ENCODE data around the gene COX8C.
"Not testable (repeated sequence)": the region's sequence is repeated elsewhere in the genome, so short reads cannot be mapped to it uniquely, and the experiment has no call there.

The COX8C gene

DNA sequence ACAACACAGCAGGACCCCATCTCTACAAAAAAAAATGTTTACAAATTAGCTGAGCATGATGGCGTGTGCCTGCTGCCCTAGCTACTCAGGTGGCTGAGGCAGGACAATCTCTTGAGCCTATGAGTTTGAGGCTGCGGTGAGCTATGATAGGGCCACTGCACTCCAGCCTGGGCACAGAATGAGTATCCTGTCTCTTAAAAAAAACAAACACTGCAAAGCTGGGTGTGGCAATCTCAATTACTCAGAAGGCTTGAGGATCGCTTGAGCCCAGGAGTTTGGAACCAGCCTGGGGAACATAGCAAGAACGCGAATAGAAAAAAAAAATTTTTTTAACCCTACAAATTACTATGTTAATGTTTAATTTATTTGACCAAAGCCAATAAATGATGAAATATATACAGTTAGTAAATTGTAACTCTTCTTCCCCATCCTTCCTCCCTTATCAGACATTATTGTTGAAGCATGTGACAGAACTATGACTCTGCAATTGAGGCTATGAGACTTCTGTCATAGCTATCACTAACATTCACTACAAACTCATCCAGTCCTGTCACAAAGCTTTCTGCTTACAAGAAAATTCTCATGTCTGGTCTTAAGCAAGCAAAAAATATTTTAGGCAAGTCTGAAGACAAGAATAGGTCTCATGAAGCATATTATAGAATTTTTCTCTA, 23.9 kb upstream of the COX8C start:
- no peak for DNase-seq

DNA sequence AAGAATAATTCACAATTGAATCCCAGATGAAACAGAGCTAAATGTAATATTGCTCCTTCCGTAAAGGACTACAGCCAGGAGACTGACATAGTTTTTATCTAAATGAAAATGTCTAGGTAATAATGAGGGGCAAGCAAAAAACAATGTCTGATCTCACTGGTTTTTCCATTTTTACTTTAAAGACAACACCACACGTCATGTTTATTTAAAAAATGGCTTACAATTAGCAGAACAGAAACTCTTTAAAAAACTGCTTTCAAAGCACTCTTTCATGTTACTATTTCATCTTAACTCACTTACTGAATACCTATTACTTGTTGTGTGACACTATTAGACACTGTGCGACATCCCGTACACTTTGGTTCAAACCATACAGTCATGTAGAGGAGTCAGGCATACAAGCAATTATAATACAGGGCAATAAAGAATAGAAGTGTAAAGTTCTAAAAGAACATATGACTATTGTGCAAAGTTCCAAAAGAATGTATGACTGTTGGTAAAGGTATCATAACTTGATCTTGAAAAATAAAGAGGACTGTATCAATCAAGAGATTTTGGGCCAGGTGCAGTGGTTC, 23.3 kb upstream of the COX8C start:
- no peak for DNase-seq

DNA sequence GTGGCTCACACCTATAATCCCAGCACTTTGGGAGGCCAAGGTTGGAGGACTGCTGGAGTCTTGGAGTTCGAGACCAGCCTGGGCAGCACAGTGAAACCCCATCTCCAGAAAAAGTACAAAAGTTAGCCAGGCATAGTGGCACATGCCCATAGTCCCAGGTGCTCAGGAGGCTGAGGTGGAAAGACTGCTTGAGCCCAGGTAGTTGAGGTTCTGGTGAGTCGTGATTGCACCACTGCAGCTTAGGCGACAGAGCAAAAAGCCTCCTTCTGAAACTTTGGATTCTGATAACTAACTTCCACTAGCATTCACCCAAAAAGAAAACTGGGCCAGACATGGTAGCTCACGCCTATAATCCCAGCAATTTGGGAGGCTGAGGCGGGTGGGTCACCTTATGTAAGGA, 20.8 kb upstream of the COX8C start:
- no peak for DNase-seq

DNA sequence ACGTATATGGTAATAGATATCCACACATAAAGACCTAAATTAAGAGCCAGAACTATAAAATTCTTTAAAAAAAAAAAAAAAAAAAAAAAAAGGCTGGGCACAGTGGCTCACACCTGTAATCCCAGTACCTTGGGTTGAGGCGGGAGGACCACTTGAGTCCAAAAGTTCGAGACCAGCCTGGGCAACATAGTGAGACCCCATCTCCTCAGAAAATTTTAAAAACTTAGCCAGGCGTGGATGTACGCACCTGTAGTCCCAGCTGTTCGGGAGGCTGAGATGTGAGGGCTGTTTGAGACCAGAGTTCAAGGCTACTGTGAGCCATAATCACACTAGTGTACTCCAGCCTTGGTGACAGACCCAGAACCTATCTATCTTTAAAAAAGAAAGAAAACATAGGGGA, 18.4 kb upstream of the COX8C start:
- DNase-seq, result no peak

GRCh38 chr14:93329965-93330608, 16.9 kb upstream of the COX8C start:
- no peak for DNase-seq

DNA sequence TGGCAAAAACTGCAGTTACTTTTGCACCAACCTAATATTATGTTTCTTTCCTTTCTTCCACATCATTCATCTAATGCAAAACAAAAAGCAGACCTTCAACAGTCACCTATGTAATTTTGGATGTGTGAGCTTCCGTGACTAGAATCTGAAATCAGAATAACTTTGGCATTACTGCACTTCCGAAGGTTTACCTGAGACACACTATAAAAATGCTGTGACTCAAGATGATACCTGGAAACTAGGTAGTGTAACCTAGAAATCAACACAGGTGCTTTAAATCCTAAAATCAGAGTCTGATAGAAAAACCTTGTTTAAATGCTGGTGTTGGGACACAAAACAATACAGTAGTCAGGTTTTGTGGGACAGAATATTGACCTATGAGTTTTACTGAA, 16.4 kb upstream of the COX8C start:
- DNase-seq, result no peak

DNA sequence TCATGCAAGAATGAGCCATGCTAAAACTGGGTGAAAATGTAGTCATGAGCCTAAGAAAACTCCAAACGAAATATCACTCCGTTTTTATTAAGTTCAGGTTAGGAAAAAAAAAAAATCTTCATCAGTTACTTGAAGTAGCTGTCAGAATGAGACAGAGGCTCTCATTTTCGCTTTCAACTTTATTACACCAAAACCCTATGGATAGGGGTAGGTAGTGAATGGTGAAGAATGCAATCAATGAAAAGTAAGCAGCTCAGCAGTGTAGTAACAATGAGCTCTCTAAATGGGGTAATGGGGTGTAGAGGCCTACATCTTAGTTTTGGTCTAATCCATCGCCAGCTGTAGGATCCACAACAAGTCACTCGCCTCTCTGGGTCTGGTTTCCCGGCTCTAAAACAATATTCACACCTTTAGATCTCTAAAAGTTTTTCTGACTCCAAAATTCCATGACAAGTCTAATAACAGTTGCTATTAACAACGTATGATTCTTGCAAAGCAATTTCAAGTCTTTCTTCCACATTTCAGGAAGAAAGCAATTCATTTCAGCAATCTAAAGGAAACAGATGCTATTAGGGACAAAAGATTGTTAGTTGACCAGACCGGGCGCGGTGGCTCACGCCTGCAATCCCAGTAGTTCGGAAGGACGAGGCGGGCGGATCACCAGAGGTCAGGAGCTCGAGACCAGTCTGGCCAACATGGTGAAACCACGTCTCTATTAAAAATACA, 15.8 kb upstream of the COX8C start:
- no peak for DNase-seq

GRCh38 chr14:93331728-93332396, 15.1 kb upstream of the COX8C start:
- peak; percentile 18 for DNase-seq

GRCh38 chr14:93332397-93332852, 14.6 kb upstream of the COX8C start:
- DNase-seq, result peak; percentile 58

DNA sequence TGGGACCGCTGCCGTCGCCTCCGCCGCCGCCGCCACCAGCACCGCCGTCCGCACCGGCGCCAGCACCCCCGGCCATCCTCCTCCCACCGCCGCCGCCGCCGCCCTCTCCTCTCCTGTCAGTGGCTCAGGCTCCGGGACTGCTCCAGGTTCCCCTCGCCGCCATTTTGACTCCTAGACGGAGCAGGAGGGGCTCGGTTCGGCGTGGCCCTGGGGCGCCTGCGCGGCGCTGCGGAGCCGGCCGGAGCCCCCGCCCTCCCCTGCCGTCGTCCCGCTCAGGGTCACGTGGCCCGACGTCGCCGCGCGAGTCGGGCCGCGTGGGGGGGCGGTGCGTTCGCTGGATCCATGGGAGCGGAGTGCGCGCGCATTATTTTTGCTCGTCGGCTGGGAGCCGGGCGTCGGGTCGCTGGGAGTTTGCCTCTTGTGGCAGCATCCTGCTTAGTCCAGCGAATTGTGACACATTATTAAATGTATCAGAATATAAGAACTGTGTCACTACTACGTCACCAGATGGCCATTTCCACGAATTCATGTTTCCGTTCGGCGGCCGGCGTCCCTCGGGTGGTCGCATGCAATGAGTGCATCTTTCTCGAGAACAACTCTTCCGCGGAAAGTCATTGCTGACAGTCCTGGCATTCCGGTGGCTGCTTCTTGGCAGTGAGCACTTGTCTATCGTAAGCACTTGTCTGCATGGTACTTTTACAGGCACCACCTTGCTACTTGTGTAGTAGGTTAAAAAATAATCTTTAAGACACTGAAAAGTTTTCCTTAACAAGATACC, 13.9 kb upstream of the COX8C start, which contains the start of gene BTBD7:
Gene BTBD7, minus strand, starts transcription at position 184 of the 778 bp plus-strand sequence. CDS start 36,985 bp downstream, outside the sequence.
- DNase-seq, result peak; percentile 94

GRCh38 chr14:93333631-93334103, 13.3 kb upstream of the COX8C start:
- no peak for DNase-seq

GRCh38 chr14:93337143-93337753, 9.7 kb upstream of the COX8C start:
- DNase-seq, result no peak

DNA sequence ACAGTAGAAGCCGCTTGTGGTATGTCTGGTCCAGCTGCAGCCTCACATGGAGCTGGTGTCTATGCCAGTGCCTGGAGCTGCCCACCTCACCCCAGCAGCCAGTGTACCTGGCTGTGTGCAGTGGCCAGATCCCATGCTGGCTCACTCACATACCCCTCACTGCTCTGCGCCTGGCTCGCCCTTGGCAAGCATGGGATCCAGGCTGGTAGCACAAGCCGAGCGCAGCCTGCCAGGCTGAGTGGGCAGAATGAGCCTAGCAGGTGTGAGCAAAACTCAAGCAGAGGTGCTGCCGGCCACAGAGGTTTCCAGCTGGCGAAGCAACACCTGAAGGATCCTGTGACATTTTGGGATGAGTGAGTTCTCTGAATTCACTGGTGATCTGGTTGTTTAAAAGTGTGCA, 9.1 kb upstream of the COX8C start:
- DNase-seq, result no peak

- no peak for DNase-seq
Measured at GRCh38 chr14:93343266-93343665, 3.7 kb upstream of the COX8C start.

DNA sequence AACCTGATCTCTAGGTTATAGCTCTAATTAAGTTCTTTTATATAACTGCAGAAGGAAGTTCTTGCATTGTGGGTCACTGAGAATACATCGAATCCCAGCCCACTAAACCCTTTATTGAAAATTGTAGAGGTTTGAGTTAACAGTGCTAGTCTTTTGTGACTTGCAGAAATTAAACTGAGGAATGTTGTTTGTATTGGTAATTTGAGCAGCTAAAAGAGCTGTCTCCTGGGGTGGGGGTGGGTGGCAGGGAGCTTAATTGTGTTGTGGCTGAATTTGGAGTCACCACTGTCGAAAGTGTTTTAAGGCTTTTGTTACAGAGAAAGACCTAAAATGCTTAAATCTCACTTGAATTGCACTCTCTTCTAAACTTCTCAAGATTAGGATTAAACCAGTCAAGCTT, 3.2 kb upstream of the COX8C start:
- DNase-seq, result no peak

GRCh38 chr14:93347850-93348249, 868 bp downstream of the COX8C start:
- no peak for DNase-seq

- DNase-seq, result no peak
Measured at GRCh38 chr14:93348292-93348691, 1.3 kb downstream of the COX8C start.

DNA sequence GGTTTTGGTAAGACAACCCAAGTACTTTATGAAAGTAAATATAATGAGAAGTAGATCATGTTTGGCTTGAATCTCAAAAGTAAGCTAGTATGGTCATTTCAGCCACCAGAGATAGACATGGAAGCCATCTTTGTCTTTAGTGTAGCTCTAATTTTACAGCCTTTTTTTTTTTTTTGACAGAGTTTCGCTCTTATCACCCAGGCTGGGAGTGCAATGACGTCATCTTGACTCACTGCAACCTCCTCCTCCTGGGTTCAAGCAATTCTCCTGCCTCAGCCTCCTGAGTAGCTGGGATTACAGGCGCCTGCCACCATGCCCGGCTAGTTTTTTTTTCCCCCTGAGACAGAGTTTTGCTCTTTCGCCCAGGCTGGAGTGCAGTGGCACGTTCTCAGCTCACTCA, 7.9 kb downstream of the COX8C start:
- DNase-seq, result not testable (repeated sequence)

DNA sequence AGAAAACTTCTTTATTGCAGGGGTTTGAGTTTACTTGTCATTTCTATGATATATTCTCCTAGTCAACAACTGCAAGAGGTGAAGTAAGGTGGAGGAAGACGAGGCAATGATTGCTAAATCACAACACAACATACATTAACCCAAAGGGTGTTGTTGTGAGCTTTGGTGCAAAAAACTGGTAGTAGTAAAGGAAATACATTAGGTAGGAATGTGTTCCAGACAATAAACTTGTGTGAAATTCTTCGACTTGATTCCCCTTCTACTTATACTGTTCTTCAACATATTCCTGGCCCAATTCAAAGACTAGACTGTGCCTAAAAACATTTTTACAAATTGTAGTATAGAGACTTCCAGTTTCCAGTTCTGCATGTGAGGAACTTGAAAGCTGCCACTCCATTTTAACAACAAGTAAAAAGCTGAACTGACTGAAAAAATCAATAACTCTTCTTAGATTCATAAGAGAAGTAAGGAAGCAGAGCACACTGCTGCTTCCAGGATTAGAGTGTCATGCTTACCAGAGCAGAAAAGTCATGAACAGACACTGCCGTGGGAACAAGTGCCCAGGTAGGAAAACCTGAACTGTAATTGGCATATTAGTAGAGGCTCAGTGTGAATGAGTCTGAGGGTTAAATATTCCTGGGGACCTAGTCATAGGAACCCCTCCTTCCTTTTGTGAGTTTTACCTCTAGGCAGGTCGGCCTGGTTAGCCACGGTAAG, 22.2 kb downstream of the COX8C start:
- DNase-seq, result no peak

GRCh38 chr14:93369713-93370266, 22.8 kb downstream of the COX8C start:
- no peak for DNase-seq

Measured in NCI-H1092 treated with DMSO at 0.1 percent for 48 hours (cell line).